GM18520 (cell line): ENCODE results near the gene SEMA5A.

Experiments used
- ATAC-seq: cut with Tn5 transposase; IDR thresholded peaks from one replicate; pipeline ENCODE4 v1.9.1; 2021; ENCODE audit not compliant: unreplicated experiment

Gene SEMA5A

GRCh38 chr5:9444346-9444745, 101.5 kb downstream of the SEMA5A start:
- ATAC-seq: no peak

DNA sequence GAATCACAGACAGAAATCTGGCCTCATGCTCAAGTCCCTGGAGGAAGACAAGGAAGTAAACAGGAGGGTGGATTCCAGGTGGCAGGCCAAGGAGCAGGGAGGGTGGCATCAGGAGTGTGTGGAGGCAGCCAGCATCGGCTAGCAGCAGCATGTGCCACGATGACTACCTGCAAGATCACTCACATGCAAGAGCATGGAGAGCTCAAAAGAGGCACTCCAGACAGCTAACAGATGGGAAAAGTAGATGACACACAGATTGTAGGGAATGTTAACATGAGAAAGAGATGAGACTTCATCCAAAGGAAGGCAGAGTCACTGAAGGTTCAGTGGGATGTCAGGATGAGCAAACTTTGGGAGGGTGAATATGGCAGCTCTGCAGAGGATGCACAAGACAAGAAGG, 104.3 kb downstream of the SEMA5A start:
- ATAC-seq: no peak

DNA sequence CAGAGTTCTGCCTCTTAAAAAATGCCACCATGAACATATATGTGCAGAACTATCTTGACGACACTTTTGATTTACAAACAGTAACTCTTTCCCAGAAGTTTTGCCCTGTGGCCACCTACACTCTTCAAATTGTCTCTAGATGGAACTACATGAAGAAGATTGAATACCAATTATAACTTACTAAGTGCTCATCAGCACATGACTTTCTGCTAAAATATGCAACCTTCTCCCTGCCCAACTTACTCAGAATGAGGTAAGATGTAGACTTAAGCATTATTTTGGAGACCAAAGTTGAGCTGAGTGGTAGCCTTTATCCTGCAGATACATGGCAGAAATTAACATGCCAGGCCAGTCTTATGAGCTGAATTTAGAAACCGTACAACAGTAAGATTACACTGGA, 105.4 kb downstream of the SEMA5A start:
- no peak for ATAC-seq

DNA sequence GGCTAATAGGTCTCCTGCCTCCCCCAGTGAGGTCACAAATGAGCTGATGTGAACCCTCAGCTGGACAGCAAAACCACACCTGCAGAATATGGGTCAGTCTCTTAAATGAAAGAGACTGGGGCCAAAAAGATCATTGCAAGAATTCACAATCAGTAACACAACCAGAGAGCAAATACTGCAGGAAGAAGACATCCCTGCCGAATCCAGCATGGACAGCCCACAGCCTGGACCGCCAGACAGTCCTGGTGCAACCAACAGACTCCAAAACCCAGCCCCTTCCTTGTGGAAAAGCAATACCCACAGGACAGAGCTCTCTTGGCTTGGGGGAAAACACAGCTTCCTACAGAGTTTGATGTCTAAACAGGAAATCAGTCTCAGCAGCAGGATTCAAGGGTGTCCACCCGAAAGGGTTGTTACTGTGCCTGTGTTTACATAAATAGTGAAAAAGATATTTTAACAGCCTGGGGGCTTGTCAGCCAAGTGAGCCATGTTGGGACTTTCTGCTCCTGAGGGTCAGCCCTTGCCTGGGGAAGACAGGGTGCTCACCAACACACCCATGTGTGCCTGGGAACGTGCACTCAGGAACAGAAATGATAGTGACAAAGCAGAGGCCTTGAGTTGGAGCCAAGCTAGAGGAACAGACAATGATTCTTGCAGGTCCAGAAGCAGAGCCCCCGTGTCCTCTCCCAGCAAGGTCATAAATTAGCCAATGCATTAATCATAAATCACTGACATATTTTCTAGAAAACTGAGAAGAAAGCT, 106.2 kb downstream of the SEMA5A start:
- ATAC-seq: no peak

GRCh38 chr5:9438596-9439354, 107.1 kb downstream of the SEMA5A start:
- no peak for ATAC-seq

GRCh38 chr5:9437741-9438240, 108.1 kb downstream of the SEMA5A start:
- ATAC-seq: no peak

- no peak for ATAC-seq
Observed at GRCh38 chr5:9431496-9432258, 114.2 kb downstream of the SEMA5A start.

DNA sequence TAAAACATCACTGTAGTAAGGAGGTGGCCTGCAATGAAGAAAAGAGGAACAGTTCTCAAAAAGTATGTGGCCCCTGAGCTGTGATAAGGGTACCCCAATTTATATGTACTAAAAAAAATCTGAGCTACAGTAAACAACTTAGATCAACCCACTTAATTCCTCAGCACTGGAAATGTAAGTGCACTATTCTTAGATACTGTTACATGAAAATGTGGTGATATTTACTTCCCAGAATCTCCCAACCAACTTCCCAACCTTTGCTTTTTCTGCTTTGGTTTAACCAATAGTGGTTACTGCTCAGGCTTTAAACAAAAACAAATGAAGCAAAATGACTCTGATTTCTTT, 114.8 kb downstream of the SEMA5A start:
- no peak for ATAC-seq

DNA sequence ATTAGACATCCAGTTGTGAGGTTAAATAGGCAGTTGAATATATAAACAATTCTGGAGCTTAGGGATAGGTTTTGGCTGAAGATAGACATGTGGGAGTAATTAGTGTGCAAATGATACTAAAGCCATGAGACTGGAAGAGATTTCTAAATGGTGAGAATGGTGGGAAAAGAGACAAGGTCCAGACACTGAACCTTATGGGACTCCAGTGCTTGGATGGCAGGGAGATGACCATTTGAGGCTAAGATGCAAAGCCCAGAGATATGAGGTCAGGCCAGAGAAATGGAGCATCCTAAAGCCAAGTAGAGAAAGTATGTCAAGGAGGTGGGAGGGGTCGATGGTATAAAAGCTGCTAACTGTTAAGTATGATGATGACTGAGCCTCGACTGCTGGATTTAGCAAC, 115.6 kb downstream of the SEMA5A start:
- ATAC-seq: no peak

DNA sequence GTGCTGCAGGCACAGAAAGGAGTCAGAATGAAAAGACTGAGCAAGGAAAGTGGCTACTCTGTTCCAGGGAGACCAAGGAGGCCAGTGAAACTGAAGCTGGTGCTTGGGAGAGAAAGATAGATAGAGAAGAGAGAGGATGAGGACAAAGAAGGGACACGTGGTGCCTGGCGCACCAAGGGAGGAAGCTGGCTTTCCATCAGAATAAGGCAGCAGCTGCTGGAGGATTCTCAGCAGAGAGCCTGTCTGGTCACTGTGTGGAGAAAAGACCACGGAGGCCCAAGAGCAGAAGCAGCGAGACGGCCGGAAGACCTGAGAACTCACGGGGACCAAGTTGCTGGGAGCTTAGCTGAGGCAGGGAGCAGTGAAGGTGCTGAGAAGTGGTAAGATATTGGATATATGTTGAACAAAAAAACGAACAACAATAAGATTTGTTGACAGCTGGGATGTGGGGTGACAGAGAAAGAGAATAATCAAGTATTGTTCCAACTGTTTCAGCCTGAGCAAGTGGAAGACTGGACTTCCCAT, 116.1 kb downstream of the SEMA5A start:
- no peak for ATAC-seq

DNA sequence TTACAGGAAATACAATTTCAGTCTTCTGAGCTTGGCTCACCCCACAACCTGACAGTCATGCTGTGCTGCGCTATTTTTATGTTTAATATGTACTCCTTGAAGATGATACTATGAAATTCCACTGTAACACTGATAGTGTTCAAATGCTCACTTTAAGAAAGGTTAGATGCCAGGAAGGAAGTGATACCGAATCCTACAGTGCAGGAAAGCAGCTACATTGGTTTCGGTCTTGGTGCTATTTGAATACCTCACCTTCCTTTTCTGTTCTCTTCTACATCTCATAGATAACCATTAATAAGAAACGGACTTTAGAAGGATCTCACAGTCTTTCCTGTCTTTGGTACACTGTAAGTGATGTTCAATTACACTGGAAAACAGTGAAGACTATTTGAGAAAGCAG, 117.6 kb downstream of the SEMA5A start:
- no peak for ATAC-seq

DNA sequence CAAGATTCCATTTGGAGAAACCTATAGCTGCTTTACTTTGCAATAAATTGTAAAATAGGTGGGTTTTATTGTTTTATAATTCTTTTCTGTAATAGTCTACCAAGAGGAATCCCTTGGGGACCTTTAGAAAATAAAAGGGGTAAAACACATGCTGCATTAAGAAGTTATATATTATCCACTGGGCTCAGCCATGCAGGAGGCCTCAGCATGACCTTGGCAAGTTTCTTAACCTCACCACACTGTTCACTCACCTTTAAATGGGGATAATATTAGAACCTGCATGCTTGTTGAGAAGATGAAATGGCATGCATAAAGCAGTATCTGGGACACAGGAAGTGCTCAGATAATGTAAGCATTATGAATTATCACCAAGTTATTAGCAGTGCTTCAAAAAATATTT, 120.2 kb downstream of the SEMA5A start:
- ATAC-seq: no peak

GRCh38 chr5:9423571-9423970, 122.3 kb downstream of the SEMA5A start:
- no peak for ATAC-seq

GRCh38 chr5:9421884-9422283, 124.0 kb downstream of the SEMA5A start:
- no peak for ATAC-seq

- no peak for ATAC-seq
Observed at GRCh38 chr5:9419794-9420193, 126.1 kb downstream of the SEMA5A start.

DNA sequence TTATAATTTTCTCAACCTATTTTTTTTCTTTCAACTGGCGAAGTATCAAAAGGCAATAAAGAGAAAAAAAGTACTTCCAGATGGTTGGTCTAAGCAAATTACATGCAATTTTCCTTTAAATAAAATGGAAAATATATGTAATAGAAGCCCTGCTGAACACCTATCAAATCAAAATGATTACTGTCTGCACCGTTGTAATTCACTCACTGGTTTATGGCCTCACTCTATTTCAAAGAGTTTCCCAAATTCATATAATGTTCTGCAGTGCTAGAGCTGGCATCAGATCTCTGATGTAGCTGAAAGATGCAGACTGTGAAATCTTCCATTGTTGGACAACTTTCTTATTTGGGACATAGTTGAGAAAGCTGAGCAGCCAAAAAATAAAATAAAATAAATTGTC, 130.3 kb downstream of the SEMA5A start:
- ATAC-seq: no peak

- no peak for ATAC-seq
Observed at GRCh38 chr5:9415091-9415490, 130.8 kb downstream of the SEMA5A start.

DNA sequence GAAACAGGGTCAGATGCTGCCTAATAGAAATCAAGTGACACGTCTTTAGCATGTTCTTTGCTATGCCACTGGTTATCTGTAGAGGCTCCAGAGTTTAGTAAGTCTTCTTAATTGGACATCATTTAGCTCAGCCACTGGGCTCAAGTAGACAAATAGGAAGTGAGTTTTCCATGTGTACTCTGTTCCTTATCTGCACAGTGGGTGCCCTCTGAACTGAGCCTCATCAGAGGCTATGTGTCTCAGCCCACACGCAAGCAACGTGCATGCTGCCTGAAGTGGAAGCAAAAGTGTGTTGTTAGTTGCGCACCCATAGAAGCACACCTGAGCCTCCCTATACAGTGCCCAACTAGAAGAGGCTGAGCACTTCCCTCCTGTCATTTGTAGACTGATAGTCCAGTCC, 134.7 kb downstream of the SEMA5A start:
- no peak for ATAC-seq

- ATAC-seq: no peak
Observed at GRCh38 chr5:9409413-9409960, 136.4 kb downstream of the SEMA5A start.

DNA sequence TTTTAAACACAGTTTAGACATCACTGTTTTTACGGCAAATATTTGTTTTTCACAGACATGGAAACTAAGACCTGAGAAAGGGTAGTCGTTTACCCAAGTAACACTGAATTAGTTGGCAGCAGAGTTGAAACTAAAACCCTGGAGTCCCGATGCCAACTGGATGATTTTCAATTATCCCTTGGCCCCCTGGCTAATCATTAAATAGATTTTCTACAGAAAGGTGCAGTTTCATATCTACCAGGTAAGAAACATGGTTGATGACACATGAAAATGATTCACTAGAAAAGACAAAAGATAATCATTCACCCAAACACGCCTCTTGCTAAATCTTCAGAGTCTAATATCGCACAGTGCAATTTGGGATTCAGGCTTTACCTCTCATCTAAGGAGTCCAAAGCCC, 136.9 kb downstream of the SEMA5A start:
- ATAC-seq: no peak

GRCh38 chr5:9405196-9405754, 140.6 kb downstream of the SEMA5A start:
- no peak for ATAC-seq
